Measurements from ENCODE around the gene CDC14A.

CDC14A gene

GRCh38 chr1:100306735-100307313 lies 45.5 kb upstream of the CDC14A start:
- Histone ChIP-seq H3K4me3 (ENCODE audit: low read depth, low read length) (no peak overlapping the region), H3K9me3 (ENCODE audit: severe bottlenecking) (no peaks in the 10 kb centered on the region), H3K27me3 (ENCODE audit: insufficient read depth, low read depth, severe bottlenecking) (no peaks in the 10 kb centered on the region), H3K36me3 (no peaks in the 10 kb centered on the region), H3K27ac (no peak overlapping the region)
- DNase-seq, result no peak
- TF ChIP-seq, protein P1, sequence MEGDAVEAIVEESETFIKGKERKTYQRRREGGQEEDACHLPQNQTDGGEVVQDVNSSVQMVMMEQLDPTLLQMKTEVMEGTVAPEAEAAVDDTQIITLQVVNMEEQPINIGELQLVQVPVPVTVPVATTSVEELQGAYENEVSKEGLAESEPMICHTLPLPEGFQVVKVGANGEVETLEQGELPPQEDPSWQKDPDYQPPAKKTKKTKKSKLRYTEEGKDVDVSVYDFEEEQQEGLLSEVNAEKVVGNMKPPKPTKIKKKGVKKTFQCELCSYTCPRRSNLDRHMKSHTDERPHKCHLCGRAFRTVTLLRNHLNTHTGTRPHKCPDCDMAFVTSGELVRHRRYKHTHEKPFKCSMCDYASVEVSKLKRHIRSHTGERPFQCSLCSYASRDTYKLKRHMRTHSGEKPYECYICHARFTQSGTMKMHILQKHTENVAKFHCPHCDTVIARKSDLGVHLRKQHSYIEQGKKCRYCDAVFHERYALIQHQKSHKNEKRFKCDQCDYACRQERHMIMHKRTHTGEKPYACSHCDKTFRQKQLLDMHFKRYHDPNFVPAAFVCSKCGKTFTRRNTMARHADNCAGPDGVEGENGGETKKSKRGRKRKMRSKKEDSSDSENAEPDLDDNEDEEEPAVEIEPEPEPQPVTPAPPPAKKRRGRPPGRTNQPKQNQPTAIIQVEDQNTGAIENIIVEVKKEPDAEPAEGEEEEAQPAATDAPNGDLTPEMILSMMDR (IDR thresholded peaks at IDR 0.05; ENCODE audit: low read depth, low read length), result no peak

- H3K27me3 ChIP-seq (ENCODE audit: insufficient read depth, low read depth, severe bottlenecking), result no peaks in the 10 kb centered on the region
- H3K4me3 ChIP-seq (ENCODE audit: low read depth, low read length), result no peak overlapping the region
- TF ChIP-seq, protein P1 (IDR thresholded peaks at IDR 0.05; ENCODE audit: low read depth, low read length), result no peak
- no peaks in the 10 kb centered on the region for H3K36me3 ChIP-seq
- no peak overlapping the region for H3K27ac ChIP-seq
- no peak for DNase-seq
- no peaks in the 10 kb centered on the region for H3K9me3 ChIP-seq (ENCODE audit: severe bottlenecking)
Measured at GRCh38 chr1:100308777-100309176, 43.5 kb upstream of the CDC14A start.

DNA sequence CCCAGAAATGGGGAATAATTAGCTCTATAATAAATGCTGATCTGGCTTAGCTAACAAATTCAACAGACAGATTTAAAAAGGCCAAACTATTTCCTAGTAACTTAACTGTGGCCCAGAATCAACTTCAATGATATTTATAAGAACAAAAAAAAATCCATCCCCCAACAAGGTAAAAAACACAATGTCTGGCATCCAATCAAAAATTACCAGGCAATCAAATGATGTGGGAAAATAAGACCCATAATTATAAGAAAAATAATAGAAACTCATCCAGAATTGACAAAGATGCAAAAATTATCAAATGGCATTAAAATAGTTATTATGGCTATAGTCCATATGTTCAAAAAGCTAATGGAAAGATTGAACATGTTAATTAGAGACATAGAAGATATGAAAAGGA lies 42.4 kb upstream of the CDC14A start:
- TF ChIP-seq, protein P1 (IDR thresholded peaks at IDR 0.05; ENCODE audit: low read depth, low read length), result no peak
- no peak overlapping the region for H3K4me3 ChIP-seq (ENCODE audit: low read depth, low read length)
- H3K27me3 ChIP-seq (ENCODE audit: insufficient read depth, low read depth, severe bottlenecking), result no peaks in the 10 kb centered on the region
- H3K9me3 ChIP-seq (ENCODE audit: severe bottlenecking), result no peaks in the 10 kb centered on the region
- H3K27ac ChIP-seq, result no peak overlapping the region
- no peaks in the 10 kb centered on the region for H3K36me3 ChIP-seq
- DNase-seq, result no peak

DNA sequence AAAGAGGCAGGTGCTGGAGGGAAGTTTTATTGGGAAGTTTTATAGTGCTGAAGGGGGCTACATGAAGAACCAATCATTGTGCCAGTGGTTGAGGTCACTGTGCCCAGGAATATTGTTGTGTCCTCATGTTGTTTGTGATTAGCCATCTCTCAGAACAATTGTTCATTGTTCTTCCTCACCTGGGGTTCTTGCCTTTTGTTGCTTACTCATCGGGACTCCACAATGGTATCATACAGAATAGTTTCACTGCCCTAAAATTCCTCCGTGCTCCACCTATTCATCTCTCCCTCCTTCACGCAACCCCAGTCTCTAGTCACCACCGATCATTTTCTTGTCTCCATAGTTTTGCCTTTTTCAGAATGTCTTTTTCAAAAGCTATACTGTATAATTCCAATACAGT lies 38.9 kb upstream of the CDC14A start:
- H3K9me3 ChIP-seq (ENCODE audit: severe bottlenecking), result peaks cover 8% of the 10 kb centered on the region
- H3K4me3 ChIP-seq (ENCODE audit: low read depth, low read length), result no peak overlapping the region
- H3K27ac ChIP-seq, result no peak overlapping the region
- no peak for DNase-seq
- H3K27me3 ChIP-seq (ENCODE audit: insufficient read depth, low read depth, severe bottlenecking), result no peaks in the 10 kb centered on the region
- TF ChIP-seq, protein P1 (IDR thresholded peaks at IDR 0.05; ENCODE audit: low read depth, low read length), result no peak
- H3K36me3 ChIP-seq, result no peaks in the 10 kb centered on the region

GRCh38 chr1:100316622-100317021 lies 35.7 kb upstream of the CDC14A start:
- H3K36me3 ChIP-seq, result no peaks in the 10 kb centered on the region

More at GRCh38 chr1:100316622-100317021, 35.7 kb upstream of the CDC14A start:
- TF ChIP-seq, protein P1 (IDR thresholded peaks at IDR 0.05; ENCODE audit: low read depth, low read length), result no peak
- Histone ChIP-seq H3K9me3 (ENCODE audit: severe bottlenecking) (peaks cover 8% of the 10 kb centered on the region), H3K27ac (no peak overlapping the region), H3K27me3 (ENCODE audit: insufficient read depth, low read depth, severe bottlenecking) (no peaks in the 10 kb centered on the region), H3K4me3 (ENCODE audit: low read depth, low read length) (no peak overlapping the region)
- no peak for DNase-seq

Measured in WERI-Rb-1 (cell line).